GM18951 (cell line): ENCODE results near the gene PTGDR2.

Source experiments
- POLR2A ChIP-seq: IDR thresholded peaks from 4 replicates; pipeline ENCODE4 v1.6.1; 2011; ENCODE audit warnings: mild to moderate bottlenecking; ENCODE audit not compliant: insufficient read length, insufficient read depth; ENCODE audit errors: extremely low read depth
- in situ Hi-C: fragments of 300-500 bp; cut with MboI; formaldehyde crosslinking; loops from one replicate; pipeline ENCODE4 v1.12.0; 2022; ENCODE audit warnings: low sequenced_read_pairs, mixed read lengths, inconsistent platforms; ENCODE audit not compliant: unreplicated experiment

Gene PTGDR2

DNA sequence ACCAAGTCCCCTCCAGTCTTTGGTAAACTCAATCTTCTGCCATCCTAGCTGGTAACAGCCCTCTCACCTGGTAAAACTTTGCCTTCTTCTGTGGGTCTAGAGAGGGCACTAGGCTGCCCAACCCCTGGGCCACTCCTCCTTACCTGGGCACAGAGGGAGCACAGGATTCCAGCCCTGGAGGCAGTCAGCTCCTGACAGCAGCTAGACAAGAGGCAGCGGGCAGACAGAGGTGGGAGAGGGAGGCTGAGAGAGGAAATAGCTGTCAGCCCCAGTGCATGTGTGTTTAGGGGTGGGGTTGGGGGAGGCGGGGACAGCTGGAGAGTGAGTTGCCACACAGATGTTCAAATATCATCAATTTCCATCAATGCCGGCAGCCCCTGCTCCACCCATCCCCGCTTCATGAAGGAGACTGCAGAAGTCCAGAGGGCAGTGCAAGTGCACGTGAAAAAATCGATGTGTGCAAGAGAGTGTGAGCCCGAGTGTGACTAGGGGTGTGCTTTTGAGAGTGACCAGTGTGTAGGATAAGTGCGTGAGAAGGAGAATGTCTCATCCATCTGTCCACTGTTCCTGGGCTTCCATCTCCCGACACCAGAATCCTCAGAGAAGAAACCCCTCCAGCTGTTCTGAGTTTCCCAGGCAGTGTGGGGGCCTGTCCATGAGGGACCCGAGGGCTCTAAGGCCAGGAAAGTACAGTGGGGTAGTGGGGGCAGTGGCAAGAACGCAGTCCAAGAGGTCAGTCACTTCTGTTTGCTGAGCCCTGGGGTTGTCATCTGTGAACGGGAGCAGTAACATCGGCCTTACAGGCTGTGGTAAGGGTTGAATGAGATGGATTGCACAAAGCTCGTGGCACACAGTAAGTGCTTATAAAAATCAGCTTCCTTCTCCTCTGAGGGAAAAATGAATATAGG lies at the start of gene PTGDR2:
Gene PTGDR2 (minus strand): TSS at position 225 of the 908 bp plus-strand sequence. CDS start 2,228 bp downstream, outside the sequence.
- in situ Hi-C loops: no loop called here
- no peak for TF ChIP-seq POLR2A

DNA sequence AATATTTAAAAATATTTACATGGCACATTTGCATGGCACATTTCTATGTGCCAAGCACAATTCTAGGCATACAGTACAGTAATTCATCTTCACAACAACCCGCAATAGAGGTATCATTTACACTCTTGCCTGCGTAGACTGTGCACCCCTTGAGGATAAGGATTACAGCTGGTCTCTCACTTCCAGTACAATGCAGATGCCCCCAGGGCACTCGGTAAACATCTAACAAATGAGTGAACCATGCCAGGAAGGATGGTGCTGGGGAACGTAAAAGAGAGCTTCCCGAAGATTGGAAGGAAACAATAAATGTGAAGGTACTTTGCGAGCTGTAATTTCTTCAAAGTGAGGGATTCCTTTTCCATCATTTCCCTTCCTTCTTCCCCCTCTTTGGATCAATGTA lies 49.3 kb upstream of the PTGDR2 start:
- TF ChIP-seq POLR2A: no peak
- in situ Hi-C loops: no loop called here

DNA sequence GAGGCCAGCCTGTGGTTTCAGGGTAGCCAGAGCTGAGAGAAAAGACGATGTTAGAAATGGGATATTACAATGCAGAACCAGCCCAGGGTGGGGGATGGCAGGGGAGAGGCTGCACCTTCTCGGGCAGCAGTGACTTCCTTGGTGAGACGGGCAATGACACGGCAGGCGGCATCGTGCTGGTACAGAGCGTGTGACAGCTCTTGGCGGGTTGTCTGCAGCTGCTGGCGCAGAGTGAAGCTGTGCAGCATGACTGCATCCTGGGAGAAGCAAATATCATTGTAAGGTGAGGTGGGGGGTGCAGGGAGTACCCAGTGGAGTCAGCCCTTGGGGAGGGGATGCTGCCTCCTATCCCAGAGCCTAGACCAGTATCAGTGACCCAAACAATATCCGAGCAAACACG lies 46.9 kb upstream of the PTGDR2 start:
- in situ Hi-C loops: no loop called here
- TF ChIP-seq POLR2A: no peak

DNA sequence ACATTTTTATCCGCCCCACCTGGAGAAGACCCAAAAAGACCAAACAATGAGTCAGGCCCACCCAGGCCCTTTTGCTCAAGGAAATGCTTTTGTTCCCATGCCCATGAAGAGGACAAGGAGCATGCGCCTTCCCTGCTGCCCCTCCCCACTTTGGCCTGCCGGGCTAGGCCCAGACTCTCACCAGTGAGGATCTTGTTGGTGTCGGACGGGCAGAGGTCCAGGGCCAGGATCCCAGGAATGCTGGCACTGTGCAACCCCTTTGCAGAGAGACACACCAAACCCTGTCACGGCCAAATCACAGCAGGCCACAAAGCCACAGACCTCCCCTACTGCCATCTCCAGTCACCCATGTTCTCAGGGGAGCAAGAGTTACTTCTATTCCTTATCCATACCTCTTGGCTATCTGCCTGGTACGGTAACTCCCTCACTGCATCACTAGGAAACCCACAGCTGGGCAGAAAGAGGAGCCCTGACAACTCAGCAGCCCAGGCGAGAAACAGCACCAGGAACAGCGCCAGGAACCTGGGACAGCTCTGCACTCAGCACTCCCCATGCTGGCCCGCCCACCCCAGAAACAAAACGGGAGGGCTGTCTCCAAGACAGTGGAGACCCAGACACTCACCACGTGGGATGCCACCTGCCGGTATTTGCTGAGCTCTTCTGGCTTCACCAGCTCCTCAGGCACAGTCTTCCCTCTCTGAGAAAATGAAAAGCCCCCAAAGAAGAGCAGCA lies 45.1 kb upstream of the PTGDR2 start:
- in situ Hi-C loops: no loop called here
- no peak for TF ChIP-seq POLR2A

DNA sequence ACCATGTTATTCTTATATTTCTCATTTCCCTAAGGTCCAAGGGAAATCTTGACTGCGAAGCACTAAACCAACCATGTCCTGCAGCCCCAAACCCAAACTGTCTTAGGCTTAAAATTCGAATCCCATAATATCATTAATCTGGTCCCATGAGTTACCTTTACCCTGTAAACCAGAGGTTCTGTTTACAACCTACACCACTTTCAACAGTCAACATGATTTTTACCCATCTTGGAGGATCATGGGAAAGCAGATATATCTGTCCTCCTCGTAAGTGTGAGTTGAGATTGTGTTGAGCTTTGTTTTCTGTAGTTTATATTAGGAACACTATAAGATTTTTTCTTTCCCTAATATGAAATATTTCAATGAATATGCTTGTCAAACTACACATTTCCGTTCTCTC lies 44.2 kb upstream of the PTGDR2 start:
- in situ Hi-C loops: loop anchor here (5.0 kb wide), 1 partner anchor 68 kb away; no protein-coding TSS in a partner anchor
- no peak for TF ChIP-seq POLR2A

DNA sequence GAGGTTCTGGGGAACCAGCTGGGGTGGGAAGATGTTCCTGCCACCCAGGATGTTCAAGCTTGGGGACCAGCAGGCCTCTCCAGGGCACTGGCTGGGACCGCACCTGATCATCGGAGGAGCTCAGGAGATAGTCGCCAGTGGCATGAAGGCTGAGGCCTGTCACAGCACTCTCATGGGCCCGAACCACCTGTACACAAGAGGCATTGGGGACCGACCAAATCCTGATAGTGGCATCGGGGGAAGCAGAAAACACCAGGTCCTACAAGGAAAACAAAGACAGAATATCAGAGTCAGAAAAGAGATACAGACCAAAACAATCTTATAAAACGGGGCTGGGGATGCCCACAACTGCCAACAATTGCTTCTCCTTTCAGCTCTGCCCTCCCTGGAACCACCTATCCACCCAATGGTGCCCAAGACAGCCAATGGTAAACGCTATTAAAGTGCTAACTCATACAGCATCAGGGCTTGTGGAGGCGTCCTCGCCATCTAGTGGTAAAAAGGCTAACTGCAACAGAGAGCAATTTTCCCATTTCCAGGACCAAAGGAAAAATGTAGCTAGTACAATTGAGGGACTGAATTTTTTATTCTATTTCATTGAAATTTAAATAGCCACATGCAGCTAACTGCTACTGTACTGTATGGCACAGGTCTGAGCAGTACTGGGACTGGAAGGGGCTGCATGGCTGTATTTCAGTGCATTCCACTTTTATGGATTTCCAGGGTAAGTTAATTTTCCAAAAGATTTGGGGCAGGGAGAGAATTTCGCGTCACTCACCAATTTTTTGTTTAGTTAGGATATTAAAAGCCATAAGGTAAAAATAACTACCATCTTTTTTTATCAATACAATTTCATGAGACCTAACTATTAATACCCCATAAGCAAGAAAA lies 43.5 kb upstream of the PTGDR2 start:
- in situ Hi-C loops: loop anchor here (5.0 kb wide), 1 partner anchor 67 kb away; no protein-coding TSS in a partner anchor
- TF ChIP-seq POLR2A: no peak

DNA sequence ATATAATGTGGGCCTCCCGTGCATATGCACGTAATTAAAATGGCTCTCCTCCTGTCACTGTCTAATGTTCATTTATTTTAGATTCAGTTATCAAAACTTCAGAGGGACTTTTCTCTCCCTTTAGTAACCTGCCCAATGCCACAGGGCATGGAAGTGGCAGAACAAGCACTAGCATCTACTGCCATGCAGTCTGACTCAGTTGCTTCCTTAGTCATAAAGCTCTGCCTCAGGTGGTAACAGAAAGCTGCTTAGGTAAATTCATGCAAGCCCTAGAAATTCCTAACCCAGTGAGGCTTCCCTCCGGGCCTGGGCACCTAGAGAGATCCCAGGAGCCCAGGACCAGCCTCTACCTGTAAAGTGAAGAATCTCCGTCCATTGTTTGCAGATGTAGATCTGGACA lies 41.7 kb upstream of the PTGDR2 start:
- TF ChIP-seq POLR2A: no peak
- in situ Hi-C loops: loop anchor here (5.0 kb wide), 1 partner anchor 65 kb away; no protein-coding TSS in a partner anchor

DNA sequence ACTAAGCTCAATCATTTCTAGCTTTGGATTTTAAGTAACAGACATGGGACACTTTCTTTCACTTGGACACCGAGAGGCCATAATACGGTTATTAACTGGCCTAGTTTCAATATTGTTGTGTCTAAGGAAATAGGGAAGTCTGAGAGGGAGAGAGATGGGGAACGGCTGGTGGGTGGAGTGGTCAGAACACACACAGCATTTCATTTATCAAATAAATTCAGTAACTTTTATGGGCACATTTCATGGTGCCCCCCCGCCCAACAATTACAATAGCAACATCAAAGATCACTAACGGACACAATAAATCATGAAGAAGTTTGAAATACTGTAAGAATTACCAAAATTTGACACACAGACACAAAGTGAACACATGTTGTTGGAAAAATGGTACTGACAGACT lies 39.9 kb upstream of the PTGDR2 start:
- TF ChIP-seq POLR2A: no peak
- in situ Hi-C loops: loop anchor here (5.0 kb wide), 1 partner anchor 63 kb away; no protein-coding TSS in a partner anchor

DNA sequence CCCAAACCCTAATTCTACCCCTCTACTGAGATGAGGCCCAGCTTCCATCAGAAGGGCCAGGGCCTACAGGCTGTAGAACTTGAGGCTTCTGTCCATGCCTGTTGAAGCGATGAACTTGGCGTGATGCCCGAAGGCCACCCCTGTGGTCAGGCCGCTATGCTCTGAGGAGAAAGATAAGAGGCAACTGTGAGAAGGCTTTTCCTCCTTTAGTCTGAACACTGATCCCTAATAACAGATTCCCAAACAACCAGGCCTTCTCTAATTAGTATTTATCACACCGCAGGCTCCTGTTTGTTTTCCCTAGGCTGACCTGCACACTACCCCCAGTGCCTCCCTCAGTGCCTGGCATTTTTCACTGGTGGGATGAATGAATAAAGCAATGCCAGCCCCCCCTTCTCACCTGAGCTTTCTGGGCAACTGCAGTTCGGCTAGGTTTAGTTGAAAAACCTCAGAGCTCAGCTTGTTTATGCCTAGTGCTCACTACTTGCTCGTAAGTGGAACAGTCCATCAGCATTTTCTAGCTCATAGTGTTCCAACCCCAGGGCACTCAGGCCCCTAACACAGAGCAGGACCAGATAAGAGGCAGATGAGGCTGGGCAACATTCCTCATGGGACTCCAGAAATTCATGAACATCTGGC lies 35.5 kb upstream of the PTGDR2 start:
- no peak for TF ChIP-seq POLR2A
- in situ Hi-C loops: no loop called here

DNA sequence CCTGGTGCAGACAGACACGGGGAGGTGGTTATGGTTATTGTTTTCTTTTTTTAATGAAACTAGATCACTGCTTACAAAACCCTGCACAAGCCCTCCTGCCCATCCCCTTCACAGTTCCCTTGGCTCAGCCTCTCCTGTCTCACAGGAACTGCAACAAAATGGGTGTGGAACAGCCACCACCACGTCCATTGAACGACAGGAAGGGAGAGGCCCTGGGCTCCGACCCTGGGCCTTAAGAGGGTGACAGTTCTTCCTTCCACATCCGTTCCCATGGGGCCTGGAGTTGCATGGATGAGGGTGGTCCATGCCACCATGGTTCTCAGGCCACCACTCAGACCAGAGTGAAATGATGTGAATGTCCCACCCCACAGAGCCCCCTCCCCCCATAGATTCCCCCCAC lies 34.9 kb upstream of the PTGDR2 start:
- no peak for TF ChIP-seq POLR2A
- in situ Hi-C loops: no loop called here

DNA sequence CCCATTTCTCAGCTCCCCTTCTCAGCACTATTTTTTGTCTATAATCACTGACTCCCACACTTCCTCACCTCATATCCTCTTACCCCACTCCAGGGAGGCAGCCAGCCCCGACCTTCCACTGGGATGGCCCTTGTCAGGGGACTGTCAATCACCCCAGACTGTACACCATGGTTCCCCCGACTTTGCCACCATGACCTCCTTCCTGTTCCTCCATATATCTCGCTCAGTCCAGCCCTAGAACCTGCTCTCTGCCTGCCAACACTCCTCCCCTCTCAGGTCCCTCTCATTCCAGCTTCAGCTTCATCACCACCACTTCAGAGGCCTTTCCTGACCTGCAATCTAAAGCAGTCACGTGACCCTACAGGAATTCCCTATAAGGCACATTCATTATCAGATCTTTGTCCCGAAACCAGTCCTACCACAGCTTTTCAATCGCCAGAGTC lies 34.1 kb upstream of the PTGDR2 start:
- no peak for TF ChIP-seq POLR2A
- in situ Hi-C loops: no loop called here

DNA sequence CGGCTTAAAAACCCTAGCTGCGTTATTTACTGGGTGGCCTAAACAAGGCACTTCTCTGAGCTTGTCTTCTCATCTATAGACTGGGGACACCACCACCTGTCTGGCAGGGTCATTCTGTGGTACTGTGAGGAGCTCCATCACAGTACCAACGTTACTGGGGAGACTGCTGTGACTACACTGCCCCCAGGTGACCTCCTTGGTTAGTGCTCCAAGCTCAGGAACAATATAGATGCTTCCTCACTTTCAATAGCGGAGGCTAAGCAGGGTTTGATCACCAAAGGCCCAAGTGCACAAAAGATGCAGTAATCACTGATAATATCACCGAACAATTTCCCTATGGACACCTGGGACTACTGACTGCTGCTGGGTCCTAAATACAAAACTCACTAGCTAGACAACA lies 31.8 kb upstream of the PTGDR2 start:
- in situ Hi-C loops: no loop called here
- no peak for TF ChIP-seq POLR2A
